IPS-18c (cell line): ENCODE measurements around the gene FAM135A.

ENCODE experiments used
- H3K4me3 ChIP-seq: 2 replicates; pipeline ENCODE4 v1.7.0; 2013; ENCODE audit warnings: low read depth, mild to moderate bottlenecking, low read length, moderate library complexity; ENCODE audit not compliant: insufficient read depth
- H3K9me3 ChIP-seq: one replicate; pipeline ENCODE4 v1.6.1; 2013; ENCODE audit warnings: mild to moderate bottlenecking, low read length, moderate library complexity; ENCODE audit not compliant: control insufficient read depth, insufficient read depth

The FAM135A gene

GRCh38 chr6:70413114-70413991 is at the start of gene FAM135A:
TSS of gene FAM135A (plus strand) at chr6:70413508. CDS start at chr6:70428343, 14,835 bp downstream.
- no peaks in the 10 kb centered on the region for H3K9me3 ChIP-seq
- peak within 1 kb of the TSS; percentile 88 for H3K4me3 ChIP-seq

GRCh38 chr6:70363741-70364493 is 49.4 kb upstream of the FAM135A start:
- Histone ChIP-seq H3K4me3 (no peak overlapping the region), H3K9me3 (no peaks in the 10 kb centered on the region)

DNA sequence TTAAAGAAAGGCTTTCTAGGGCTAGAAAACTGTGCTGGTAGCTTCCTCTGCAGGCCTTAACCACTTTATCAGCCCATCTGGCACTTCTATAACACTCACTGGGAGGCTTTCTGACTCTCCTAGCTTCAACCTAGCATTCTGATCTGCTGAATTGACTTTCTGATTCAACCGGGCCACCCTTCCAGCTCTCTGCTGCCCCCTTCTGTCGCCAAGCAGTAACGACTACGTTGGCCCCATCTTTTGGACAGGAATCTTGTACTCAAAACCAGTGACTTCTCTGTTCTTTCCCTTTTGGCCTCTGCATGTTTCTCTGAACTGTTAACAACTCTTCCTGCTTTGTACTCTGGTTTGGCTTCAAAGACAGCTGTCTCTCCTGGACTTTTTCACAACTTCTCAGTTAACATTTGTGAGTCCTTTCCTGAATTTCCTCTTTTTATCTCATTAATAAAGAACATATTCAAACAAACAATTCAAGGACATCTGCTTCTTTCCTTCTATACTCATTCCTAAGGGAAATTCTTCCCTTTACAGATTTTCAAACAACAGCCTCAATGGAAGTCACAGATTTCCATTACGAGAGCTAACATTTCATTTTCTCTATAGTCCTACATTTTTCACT is 43.9 kb upstream of the FAM135A start:
- Histone ChIP-seq H3K9me3 (no peaks in the 10 kb centered on the region), H3K4me3 (no peak overlapping the region)

DNA sequence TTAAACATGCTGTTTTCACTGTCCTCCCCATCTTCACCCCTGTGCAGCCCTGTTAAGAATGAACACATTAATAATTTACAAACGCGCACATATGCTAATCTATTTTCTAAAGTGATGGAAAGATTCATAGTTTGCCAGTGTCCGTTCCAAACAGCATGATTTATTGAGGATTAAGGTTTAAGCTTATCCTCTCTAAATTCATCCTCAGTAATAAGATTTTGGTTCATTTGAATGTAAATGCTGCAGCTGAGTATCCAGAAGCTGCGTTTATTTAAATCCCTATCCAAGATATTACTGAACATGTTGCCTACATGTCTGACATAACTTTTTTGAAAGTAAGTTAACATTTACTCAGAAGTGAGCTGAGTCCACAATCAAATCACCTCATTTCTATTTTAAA is 42.8 kb upstream of the FAM135A start:
- H3K4me3 ChIP-seq = no peak overlapping the region
- no peaks in the 10 kb centered on the region for H3K9me3 ChIP-seq

DNA sequence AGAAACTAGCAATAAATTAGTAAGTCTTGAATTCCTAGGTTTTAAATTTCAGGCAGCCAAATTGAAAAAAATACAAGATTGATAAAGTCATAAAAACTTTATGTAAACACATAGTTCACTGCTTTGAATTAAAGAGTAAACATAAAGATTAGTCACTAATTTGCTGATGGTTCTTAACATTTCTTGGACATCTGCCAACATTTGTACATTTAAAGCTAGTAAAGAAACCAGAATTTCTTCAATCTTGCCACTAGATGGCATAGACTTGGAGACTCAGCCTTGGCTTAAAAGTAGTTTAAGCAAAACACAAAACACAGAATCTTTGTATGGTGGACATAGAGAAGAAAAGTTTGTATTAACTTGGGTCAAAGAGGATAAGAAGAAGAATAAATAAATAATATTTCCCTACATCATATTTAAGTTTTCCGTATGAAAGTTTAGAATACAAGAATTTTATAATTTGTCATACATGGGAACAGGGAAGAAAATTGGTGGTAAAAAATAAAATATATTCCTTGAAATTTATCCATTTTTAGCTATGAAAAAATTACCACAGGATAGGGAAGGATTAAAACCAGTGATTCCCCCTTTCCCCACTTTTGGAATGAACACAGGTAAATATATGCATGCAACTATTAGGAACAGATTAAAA is 41.7 kb upstream of the FAM135A start:
- H3K9me3 ChIP-seq = no peaks in the 10 kb centered on the region
- H3K4me3 ChIP-seq = no peak overlapping the region

GRCh38 chr6:70375166-70375565 is 38.1 kb upstream of the FAM135A start:
- no peak overlapping the region for H3K4me3 ChIP-seq

DNA sequence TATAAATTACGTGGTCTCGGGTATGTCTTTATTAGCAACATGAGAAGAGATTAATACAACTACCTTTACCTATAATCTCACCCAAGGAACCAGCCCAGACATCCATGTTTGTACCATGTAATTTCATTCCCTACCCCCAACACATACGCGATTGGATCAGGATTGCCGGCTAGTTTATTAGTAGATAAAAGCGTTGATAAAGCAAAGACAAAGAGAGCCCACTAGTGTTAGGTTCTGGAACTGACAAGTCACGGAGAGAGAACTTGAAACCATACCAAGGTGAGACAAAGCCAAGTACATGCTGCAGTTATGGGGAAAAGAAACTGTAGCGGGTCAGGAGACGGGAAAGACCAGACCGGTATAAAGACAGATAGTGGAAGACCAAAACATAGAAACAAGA is 37.4 kb upstream of the FAM135A start:
- Histone ChIP-seq H3K4me3 (no peak overlapping the region), H3K9me3 (no peaks in the 10 kb centered on the region)

More at GRCh38 chr6:70375166-70375565, 38.1 kb upstream of the FAM135A start:
- H3K9me3 ChIP-seq = no peaks in the 10 kb centered on the region

DNA sequence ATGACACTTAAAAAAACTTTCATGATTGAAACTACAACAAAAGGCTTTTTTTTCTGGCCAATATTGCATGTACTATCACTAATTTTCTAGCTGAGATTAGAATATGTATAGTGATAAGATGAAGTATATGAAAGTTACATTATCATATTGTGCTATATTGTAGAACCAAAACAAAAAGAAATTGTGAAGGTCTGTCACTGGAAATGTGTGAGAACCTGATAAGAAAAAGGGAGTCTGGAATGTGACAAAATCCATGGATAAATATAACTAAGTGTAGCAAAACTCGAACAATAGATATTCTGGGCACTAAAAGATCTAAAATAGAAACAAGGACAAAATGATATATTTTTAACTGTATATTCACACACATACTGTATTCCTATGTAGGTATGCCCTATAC is 36.7 kb upstream of the FAM135A start:
- no peaks in the 10 kb centered on the region for H3K9me3 ChIP-seq
- H3K4me3 ChIP-seq = no peak overlapping the region

DNA sequence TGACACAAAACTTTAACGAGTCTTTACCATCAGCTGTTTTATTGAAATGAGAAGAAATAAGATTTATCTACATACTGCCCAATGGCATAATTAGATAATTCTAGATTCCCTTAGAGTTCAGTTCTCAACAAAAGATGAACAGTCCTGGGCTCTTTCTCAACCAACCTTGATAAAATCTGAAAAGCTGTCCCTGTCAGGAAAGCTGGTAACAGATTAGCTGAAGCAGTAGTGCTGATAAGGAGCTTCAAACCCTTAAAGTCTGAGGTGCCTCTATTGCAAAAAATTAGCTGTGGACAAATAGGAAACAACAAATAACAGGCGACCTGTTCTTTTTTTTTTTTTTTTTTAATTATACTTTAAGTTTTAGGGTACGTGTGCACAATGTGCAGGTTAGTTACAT is 35.9 kb upstream of the FAM135A start:
- Histone ChIP-seq H3K9me3 (no peaks in the 10 kb centered on the region), H3K4me3 (no peak overlapping the region)

GRCh38 chr6:70379473-70380013 is 33.8 kb upstream of the FAM135A start:
- no peaks in the 10 kb centered on the region for H3K9me3 ChIP-seq
- H3K4me3 ChIP-seq = no peak overlapping the region

- no peak overlapping the region; the same call in 1 of the 2 replicates for H3K4me3 ChIP-seq
- H3K9me3 ChIP-seq = no peaks in the 10 kb centered on the region
Measured at GRCh38 chr6:70380252-70380651, 33.1 kb upstream of the FAM135A start.

GRCh38 chr6:70380771-70381416 is 32.4 kb upstream of the FAM135A start:
- Histone ChIP-seq H3K9me3 (no peaks in the 10 kb centered on the region), H3K4me3 (no peak overlapping the region)

DNA sequence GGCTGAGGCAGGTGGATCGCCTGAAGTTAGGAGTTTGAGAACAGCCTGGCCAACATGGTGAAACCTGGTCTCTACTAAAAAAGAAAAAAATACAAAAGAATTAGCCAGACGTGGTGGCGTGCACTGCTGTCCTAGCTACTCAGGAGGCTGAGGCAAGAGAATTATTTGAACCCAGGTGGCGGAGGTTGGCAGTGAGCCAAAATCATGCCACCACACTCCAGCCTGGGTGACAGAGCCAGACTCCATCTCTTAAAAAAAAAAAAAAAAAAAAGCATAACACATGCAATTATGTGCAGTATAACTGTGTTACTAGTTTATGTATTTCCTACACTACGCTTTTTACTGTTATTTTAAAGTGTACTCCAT is 31.9 kb upstream of the FAM135A start:
- Histone ChIP-seq H3K9me3 (no peaks in the 10 kb centered on the region), H3K4me3 (no peak overlapping the region)

- no peaks in the 10 kb centered on the region for H3K9me3 ChIP-seq
- no peak overlapping the region for H3K4me3 ChIP-seq
Measured at GRCh38 chr6:70385901-70386300, 27.4 kb upstream of the FAM135A start.

DNA sequence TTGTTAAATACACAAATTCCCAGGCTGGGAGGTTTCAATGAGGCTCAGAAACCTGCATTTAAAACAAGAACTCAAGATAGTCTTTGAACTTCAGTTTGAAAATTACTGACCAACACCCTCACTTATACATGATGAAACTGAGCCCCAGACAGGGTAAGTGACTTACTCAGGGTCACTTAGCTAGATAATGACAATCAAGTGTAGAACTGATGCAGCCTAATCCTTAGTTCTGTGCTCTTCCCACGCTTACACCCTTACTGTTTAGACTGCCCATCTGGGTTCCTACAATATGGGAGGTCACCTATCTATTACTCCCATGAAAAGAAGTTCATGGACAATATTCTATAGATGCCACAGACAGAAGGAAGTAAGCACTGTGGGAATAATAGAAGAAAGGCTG is 24.5 kb upstream of the FAM135A start:
- H3K4me3 ChIP-seq = no peak overlapping the region
- no peaks in the 10 kb centered on the region for H3K9me3 ChIP-seq

DNA sequence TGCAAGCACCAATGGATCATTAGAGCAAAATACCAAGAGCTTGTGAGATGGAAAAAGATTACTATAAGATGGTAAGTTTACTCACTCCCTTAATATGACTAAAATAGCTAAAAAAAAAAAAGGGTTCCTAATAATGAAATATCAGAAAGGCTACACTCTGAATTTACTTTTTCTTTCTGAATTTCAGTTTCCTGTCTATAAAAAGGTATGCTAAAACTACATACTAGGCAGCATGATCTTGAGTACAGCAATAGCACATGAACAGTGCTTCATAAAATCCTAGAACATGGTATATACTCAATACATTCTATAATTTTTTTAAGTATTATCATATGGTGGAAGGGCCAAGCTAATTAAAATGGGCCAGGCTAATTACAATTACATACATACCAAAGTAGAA is 24.0 kb upstream of the FAM135A start:
- H3K4me3 ChIP-seq = no peak overlapping the region
- no peaks in the 10 kb centered on the region for H3K9me3 ChIP-seq

GRCh38 chr6:70390067-70390466 is 23.2 kb upstream of the FAM135A start:
- no peaks in the 10 kb centered on the region for H3K9me3 ChIP-seq

More at GRCh38 chr6:70390067-70390466, 23.2 kb upstream of the FAM135A start:
- no peak overlapping the region for H3K4me3 ChIP-seq
